ENCODE results near the gene HELT.
A peak's percentile ranks its signal among the peaks of the same experiment; 100 is the strongest.
"Not testable (repeated sequence)": the region's sequence is repeated elsewhere in the genome, so short reads cannot be mapped to it uniquely, and the experiment has no call there.

HELT gene, protein sequence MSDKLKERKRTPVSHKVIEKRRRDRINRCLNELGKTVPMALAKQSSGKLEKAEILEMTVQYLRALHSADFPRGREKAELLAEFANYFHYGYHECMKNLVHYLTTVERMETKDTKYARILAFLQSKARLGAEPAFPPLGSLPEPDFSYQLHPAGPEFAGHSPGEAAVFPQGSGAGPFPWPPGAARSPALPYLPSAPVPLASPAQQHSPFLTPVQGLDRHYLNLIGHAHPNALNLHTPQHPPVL

DNA sequence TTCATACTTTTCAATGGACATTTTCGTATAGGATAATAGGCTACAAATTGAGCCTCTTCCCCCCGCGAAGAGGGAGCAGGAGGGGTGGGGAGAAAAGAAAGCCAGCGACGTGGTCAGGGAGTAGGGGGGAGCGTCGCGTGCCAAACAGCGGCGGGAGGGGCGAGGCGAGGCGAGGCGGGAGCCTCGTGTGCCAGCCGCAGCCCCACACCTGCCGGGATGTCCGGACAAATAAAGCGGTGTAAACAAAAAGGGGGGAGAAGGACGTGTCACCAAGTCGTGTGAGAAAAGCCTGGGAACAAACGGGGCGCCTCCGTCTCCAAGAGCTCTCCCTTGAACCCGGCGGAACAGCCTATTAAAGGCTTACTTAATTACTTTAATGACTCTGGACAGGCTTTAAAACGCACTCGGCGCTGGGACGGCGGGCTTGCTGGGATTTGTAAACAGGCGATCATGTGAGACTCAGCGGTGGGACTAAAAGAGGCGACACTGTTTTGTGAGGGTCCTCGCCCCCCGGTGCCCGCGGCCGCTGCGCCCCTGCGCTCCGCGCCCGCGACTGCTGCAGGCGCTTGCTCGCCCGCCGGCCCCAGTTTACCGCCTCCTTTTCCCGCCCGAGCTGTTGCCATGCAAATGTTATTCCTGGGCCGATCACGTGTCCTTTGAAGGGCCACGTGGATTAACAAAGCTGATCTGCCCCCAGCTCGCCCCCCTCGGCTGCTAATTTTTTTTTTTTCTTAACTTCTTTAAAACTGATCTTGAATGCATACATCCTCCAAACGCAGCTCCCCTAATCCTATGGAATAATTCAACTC lies at the start of gene HELT:
Gene HELT (plus strand): TSS at position 527 of the 809 bp plus-strand sequence. CDS start 439 bp downstream, outside the sequence.
- no peak for DNase-seq

DNA sequence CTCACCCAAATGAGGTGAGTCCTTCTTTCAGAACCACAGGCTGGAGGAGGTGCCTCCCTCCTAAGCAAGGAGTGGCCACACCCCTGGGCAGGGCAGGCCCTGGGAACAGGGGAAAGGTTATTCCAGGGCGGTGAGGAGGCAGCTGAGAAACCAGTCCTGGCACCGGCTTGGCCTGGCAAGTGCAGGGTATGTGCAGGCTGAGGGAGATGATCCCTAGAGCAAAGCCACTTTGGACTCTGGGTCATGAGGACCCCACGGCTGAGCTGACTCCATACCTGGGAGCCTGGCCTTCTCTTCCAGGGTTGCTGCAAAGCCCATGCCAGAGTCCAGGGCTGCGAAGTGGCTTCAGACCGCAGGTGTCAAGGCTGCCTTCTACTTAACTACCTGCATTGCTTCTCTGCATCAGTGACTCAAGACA lies 49.5 kb upstream of the HELT start:
- DNase-seq: no peak

DNA sequence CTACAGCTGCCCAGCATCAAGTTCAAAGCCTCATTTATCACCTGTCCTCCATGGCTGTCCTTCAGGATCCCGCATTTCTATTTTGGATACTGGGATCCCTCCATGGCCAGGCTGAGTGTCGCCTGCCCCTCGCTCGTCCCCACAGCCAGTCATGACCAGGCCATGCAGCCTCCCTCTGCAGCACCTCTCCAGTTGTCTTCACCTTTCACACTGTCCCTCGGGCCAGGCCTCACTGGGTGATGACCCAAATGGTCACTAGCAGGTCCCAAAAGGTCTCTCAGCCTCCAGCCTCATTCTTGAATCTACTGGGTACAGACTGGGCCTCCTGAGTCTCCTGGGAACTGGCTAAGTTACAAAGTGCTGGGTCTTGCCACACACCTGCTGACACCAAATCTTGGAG lies 48.7 kb upstream of the HELT start:
- no peak for DNase-seq

DNA sequence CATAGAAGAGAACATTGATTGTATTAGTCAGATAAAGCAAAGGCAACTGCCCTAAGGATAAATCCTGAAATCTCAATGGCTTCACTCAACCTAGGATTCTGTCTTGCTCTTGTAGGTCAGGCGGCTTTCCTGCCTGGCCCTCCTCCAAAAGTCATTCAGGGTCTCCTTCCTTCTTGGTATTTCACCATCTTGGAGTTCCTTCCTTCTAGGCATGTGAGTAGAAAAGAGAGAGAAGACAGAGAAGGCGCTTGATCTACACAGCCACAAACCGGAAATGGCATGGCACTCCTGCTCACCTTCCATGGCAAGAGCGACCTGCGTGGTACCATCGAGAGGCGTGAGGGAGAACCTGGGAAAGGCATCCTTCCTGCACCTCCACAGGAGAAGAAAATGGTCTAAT lies 45.3 kb upstream of the HELT start:
- DNase-seq: no peak

DNA sequence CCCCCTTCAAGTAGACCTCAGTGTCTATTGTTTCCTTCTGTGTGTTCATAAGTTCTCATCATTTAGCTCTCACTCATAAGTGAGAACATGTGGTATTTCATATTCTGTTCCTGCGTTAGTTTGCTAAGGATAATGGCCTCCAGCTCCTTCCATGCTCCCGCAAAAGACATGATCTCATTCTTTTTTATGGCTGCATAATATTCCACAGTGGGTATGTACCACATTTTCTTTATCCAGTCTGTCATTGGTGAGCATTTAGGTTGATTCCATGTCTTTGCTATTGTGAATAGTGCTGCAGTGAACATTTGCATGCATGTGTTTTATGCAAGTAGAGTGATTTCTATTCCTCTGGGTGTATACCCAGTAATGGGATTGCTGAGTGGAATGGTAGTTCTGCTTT lies 41.9 kb upstream of the HELT start:
- not testable (repeated sequence) for DNase-seq

DNA sequence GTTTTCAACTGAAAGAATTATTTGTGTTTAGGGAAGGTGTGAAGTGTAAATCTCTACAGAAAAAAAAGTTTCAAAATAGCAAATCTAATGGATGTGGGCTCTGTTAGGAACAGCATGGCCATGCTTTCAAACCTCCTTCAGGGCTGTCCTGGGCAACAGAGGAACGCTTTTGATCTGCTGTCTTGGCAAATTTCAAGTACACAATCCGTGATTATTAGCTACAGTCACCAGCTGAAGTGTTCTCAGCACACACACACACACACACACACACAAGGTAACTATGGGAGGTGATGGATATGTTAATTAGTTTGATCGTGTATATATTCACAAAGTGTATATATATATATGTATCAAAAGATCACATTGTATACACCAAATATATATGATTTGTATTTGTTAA lies 40.5 kb upstream of the HELT start:
- no peak for DNase-seq

DNA sequence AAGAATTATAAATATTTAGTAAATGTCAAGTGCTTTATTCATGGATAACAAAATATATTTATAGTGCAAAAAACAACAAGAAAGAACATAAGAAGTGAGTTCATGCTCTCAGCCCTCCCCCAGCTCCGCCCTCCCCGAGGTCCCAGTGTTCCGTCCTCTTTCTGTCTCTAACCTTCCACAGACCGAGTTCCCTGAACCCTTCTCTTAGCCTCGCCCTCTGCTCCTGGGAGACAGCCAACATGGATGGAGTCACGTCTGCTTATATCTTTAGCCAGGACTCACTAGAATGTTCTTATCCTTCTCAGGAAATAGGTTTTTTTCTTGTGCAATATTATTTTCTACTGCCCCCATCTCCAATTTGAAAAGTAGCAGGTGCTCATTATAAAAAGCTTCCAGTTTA lies 40.1 kb upstream of the HELT start:
- no peak for DNase-seq

DNA sequence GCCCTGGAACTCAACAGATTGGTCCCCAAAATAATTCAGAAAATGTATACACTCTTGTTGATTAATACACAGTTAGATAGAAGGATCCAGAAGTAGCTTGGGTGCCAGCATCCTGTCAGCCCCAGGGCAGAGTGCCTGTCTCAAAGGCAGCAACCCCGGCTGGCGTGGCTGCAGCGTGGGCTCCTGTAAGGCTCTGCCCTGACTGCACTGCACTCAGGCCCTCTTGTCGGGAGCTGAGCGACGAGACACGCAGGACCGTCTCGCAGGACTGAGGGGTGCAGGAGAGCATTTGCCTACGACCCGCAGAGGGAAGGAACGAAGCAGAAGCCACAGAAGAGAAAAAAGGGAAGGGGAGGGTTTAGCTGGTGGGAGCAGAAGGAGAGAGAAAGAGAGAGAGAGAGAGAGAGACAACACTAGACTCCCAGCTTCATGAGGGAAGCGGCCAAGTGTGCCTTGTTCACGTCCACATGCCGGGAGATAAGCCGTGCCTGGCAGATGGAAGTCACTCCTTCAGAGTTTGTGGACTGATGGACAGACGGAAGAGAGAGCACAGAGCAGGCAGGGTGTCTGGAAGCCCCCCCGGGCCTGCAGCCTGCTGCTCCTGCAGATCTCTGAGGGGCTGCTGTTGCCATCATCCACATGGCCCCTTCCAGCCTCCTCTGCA lies 38.7 kb upstream of the HELT start:
- DNase-seq: no peak

DNA sequence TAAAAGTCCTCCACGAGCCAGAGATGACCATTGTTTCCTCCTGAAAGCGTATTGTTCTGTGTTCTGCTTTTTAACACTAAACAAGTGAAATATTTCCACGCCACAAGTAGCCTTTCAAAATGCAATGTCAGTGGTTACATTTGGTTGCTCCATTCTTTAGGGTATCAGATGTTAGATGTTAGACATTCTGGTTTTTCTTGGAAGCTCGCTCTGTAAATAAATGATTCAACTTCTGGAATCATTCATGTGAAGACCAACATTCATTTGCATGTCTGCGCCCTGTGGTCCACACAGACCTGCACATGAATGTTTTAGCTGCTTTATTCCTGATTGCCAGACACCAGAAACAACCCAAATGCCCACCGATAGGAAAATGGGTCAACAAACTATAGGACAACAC lies 38.0 kb upstream of the HELT start:
- no peak for DNase-seq

DNA sequence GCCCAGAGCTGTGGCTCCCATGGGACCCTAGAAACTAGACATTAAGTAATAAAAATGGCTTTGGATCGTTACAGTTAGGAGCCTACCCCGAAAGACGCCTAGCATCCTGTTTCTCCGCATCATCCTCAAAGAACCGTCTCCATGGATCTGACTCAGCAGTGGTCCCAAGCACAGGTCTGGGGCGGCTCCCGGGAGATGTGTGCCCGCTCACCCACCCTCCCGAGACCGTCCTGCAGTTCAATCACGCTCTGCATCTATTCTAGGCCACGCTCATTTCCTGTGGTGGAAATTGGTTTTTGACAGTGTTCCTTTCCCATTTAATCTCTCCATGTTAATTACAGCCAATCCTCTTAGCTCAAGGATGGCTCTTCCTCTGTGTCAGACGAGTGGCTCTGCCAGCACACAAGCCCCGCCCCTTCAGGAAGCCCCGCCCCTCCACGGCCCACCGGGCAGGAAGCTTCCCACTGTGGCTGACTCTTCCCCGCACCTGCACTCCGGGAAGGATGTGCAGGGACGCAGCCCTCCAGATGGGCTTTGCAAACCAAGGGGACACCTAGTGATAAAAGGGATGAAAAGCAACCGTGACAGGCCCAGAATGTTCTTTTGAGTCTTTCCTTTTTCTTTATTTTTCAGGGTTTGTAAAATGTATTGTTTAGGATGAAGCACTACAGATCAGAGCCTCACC lies 34.5 kb upstream of the HELT start:
- peak; percentile 51 for DNase-seq

DNA sequence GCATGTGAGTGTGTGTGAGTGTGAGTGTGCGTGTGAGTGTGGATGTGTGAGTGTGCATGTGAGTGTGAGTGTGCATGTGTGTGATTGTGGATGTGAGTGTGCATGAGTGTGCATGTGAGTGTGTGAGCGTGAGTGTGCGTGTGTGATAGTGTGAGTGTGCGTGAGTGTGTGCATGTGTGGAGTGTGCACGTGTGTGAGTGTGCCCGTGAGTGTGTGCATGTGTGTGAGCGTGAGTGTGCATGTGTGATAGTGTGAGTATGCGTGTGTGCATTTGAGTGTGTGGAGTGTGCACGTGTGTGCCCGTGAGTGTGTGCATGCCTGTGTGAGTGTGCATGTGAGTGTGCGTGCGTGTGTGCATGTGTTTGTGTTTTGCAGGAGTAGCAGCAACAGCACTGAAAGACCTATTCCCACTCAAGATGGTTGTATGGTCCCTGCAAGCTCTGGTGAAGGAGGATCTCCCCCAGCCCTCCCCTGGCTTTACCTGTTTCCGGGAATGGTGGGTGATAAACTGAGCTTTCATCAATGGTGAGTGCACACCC lies 30.7 kb upstream of the HELT start:
- DNase-seq: no peak

DNA sequence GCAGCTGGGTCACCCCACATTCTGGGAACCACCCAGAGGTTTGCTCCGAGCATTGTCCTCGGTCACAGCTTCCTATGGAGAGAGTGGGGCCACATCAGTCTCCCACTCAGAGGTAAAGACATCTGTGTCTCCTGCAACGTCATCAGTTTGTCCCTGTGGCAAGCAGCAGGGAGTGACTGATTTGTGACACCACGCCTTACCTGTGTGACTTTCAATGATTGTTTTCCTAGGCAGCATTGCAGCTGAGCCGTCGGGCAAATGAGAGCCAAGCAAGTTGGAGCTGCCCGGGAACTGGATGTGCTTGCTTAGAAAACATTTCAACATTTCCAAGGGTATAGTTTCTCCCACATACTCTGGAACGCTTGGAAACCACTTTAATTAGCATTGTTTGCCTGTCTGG lies 29.7 kb upstream of the HELT start:
- no peak for DNase-seq

DNA sequence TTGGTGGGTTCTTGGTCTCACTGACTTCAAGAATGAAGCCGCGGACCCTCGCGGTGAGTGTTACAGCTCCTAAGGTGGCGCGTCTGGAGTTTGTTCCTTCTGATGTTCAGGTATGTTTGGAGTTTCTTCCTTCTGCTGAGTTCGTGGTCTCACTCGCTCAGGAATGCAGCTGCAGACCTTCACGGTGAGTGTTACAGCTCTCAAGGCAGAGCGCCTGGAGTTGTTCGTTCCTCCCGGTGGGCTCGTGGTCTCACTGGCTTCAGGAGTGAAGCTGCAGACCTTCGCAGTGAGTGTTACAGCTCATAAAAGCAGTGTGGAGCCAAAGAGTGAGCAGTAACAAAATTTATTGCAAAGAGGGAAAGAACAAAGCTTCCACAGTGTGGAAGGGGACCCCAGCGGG lies 29.0 kb upstream of the HELT start:
- not testable (repeated sequence) for DNase-seq

DNA sequence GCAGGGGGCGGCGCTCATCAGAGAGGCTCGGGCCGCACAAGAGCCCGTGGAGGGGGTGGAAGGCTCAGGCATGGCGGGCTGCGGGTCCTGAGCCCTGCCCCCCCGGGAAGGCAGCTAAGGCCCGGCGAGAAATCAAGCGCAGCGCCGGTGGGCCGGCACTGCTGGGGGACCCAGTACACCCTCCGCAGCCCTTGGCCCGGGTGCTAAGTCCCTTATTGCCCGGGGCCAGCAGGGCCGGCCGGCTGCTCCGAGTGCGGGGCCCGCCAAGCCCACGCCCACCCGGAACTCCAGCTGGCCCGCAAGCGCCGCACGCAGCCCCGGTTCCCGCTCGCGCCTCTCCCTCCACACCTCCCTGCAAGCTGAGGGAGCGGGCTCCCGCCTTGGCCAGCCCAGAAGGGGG lies 28.2 kb upstream of the HELT start:
- not testable (repeated sequence) for DNase-seq

DNA sequence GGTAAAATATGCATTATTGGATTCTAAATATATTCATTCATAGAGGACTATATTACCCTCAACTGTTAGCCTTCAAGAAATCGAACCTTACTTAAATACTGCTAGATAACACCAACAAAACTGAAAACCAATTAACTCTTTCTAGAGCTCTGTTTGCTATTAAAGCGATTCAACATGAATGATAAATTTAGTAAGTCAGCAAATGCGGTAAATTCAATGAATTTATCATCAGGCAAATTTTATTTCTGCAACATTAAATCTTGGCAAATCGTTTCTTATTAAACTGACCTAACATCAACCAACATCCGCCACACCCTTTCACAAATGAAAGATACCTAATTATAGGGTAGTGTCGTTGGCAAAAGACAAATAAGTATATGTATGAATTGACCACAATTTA lies 26.4 kb upstream of the HELT start:
- DNase-seq: no peak

DNA sequence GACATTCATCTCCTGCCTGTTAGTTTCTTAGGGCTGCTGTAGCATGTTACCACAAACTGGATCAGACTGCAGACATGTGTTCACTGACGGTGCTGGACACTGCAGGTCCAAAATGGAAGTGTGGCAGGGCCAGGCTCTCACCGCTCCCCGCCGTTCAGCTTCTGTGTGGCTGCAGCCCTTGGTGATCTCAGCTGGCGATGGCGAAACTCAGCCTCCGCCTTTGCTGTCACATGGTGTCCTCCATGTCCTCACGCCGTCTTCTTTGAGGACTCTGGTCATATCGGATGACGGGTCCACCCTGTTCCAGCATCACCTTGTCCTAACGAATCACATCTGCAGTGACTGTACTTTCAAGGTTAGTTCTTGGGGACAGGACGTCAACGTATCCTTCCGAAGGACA lies 25.9 kb upstream of the HELT start:
- DNase-seq: no peak

DNA sequence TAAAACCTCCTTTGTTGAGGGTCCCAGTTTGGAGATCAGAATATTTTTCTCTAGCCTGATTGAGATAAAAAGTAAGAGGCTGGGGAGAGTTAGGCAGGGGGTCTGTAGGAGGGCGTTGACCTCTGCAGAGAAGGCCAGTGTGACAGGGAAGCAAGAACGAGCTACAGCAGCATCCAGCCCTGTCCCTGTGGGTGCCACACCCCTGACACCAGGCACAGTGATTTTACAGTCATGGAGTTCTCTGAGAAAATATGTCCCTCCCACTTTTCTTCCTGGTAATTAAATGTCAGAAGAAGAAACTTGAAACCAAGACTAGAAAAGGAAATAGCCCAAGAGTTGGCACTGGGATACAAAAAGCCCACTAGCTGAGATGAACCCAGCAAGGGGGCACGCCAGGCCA lies 25.0 kb upstream of the HELT start:
- no peak for DNase-seq

DNA sequence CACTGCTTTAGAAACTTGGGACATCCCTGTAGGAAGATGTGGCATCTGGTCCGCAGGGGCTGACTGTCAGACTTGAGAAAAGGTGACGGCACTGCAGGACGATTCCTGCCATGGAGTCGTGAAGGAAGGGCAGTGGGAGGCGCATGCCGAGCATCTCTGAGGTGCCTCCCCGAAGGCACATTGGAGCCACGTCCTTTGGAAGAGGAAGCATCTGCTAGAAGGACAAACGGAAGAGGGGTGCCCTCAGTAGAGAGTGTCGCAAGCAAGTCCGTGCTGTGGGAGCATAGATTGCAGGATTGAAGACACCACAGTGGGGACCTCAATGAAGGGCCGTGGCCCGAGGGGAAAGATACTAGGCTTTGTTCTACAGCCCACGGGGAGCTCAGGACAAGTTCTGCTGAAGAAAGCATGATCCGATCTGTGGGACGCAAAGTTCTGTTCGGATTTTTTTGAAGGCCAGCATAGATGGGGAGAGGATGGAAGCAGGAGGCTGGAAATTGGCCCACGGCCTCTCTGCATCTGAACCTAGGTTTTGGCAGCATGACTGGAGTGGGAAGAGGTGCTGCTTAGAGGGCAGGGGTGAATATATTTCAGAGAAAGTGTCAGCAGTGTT lies 24.2 kb upstream of the HELT start:
- no peak for DNase-seq

DNA sequence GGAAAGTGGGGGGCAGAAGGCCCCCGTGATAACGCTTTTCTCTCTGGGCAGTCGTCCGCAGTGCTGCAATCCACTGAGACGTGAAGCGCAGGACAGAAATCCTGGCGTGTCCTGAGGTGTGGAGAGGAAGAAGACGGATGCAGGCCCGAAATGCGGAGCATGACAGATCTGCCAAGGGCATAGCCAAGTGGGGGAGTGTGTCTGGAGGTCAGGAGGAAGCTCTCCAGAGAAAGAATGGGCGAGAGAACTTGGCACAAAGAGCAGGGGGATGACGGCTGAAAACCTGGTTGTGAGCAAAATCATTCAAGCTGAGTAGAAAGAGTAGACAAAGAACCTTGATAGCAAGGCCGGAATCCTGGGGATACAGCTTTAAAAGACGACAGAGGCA lies 23.7 kb upstream of the HELT start:
- no peak for DNase-seq

DNA sequence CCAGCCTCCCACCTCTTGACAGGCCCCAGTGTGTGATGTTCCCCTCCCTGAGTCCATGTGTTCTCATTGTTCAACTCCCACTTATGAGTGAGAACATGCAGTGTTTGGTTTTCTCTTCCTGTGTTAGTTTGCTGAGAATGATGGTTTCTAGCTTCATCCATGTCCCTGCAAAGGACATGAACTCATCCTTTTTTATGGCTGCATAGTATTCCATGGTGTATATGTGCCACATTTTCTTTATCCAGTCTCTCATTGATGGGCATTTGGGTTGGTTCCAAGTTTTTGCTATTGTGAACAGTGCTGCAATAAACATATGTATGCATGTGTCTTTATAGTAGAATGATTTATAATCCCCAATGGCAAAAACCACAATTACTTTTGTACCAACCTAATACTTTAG lies 20.6 kb upstream of the HELT start:
- not testable (repeated sequence) for DNase-seq

DNA sequence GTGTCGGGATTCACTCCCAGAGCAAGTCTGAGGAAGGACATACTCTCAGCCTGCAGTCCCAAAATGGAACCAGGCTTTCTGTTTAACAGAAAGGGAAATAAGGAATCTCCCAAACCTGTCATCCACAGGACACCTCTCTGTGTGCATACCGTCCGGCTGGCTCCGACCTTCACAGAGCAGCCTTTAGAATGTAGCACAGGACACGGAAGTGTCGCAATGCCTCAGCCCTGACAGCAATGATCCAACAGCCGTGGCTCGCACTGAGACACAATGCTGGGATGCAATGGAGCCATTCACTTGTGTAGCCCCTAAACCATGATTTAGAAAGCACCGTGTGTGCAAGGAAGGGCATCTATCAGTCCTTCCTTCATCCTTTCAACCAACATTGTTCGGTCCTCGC lies 15.5 kb upstream of the HELT start:
- DNase-seq: no peak

DNA sequence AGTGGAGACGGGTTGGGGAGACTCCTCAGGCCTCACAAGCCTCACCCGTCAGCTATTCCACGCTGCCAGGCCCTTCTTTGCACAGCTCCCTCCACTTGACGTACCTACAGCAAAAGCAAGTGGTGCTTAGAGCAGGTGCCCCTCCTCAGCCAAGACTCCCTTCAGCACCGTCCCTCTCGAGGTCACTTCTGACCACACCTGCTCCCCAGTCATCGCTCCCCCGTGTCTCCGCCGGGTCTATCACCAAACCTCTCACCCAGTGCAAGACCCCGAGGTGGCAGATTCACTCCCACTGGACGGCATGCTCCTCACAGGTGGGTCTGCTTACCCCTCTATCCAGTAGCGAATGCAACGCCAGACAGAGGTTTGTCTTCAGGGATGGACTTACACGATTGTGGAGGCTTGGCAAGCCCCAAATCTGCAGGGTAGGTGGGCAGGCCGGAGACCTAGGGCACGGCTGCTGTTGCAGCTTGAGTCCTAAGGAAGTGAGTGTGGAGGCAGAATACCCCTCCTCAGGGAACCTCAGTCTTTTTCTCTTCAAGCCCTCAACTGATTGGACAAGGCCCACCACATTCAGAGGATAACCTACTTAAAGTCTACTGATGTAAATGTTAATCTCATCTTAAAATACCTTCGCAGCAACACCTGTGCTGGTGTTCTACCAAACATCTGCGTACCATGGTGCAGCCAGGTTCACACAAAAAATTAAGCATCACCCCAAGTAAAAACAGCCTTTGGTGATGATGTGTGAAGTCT lies 14.5 kb upstream of the HELT start:
- DNase-seq: no peak
